WTC11 (cell line): Measurements from ENCODE around the gene EIF4G1. TPM values are rescaled to one million over a fixed set of nuclear protein-coding genes. Genes with fewer than 3 reads are reported as not detected.

Experiments
- ATAC-seq: fragments of 200-7000 bp; cut with Tn5 transposase; 2 replicates; pipeline ENCODE4 v1.10.0; 2021; ENCODE audit warnings: mild to moderate bottlenecking, moderate library complexity
- CTCF ChIA-PET: fragments of 300-600 bp; sonication (Branson Sonifier 250); formaldehyde crosslinking; loops from one replicate; lab custom pipeline; 2021; ENCODE audit warnings: antibody characterized with exemption; lab: Charles Lee
- POLR2A ChIA-PET: fragments of 350-600 bp; sonication (Branson Sonifier 250); formaldehyde crosslinking; loops from one replicate; lab custom pipeline; 2021; ENCODE audit warnings: antibody characterized with exemption; lab: Charles Lee
- DNase-seq: peaks from one replicate; pipeline ENCODE4 v3.0.0; 2021; ENCODE audit warnings: low spot score
- H3K27ac Mint-ChIP-seq: 2 replicates; pipeline ENCODE4 v1.8.0; 2021; ENCODE audit warnings: mixed read lengths
- H3K27me3 Mint-ChIP-seq: 2 replicates; pipeline ENCODE4 v1.8.0; 2021; ENCODE audit warnings: low read depth, mild to moderate bottlenecking, moderate library complexity, mixed read lengths
- H3K36me3 Mint-ChIP-seq: 2 replicates; pipeline ENCODE4 v1.8.0; 2021; ENCODE audit warnings: mixed read lengths
- H3K4me1 Mint-ChIP-seq: 2 replicates; pipeline ENCODE4 v1.8.0; 2022; ENCODE audit warnings: mixed read lengths
- H3K4me3 Mint-ChIP-seq: 2 replicates; pipeline ENCODE4 v1.8.0; 2021; ENCODE audit warnings: mild to moderate bottlenecking, moderate library complexity, mixed read lengths
- H3K9me3 Mint-ChIP-seq: 2 replicates; pipeline ENCODE4 v1.8.0; 2021; ENCODE audit warnings: mixed read lengths
- AR ChIP-seq: fragments of 250-450 bp; sonication (Bioruptor Pico); IDR thresholded peaks from 2 replicates; pipeline ENCODE4 v1.9.0; 2021; ENCODE audit warnings: mild to moderate bottlenecking
- ATF1 ChIP-seq: sonication (generic); formaldehyde crosslinking; IDR thresholded peaks from 2 replicates; pipeline ENCODE4 v1.8.1; 2023; ENCODE audit warnings: mild to moderate bottlenecking, moderate library complexity, missing genetic modification reagents
- ATF2 ChIP-seq: sonication (generic); formaldehyde crosslinking; IDR thresholded peaks from 2 replicates; pipeline ENCODE4 v1.8.1; 2022; ENCODE audit warnings: low read depth, missing genetic modification reagents, borderline replicate concordance
- CDX4 ChIP-seq: fragments of 250-450 bp; sonication (Bioruptor Pico); IDR thresholded peaks from 2 replicates; pipeline ENCODE4 v1.9.0; 2021; ENCODE audit warnings: moderate library complexity, mild to moderate bottlenecking, inconsistent platforms, borderline replicate concordance
- GRHL2 ChIP-seq: fragments of 250-450 bp; sonication (Bioruptor Pico); IDR thresholded peaks from 2 replicates; pipeline ENCODE4 v1.8.0; 2022; ENCODE audit warnings: mild to moderate bottlenecking, moderate library complexity; ENCODE audit not compliant: insufficient replicate concordance, severe bottlenecking
- GTF2I ChIP-seq: fragments of 250-450 bp; sonication (Bioruptor Pico); conservative IDR thresholded peaks from 2 replicates; pipeline ENCODE4 v1.4.0; 2021; ENCODE audit warnings: mild to moderate bottlenecking
- NR1H2 ChIP-seq: sonication (generic); formaldehyde crosslinking; IDR thresholded peaks from 2 replicates; pipeline ENCODE4 v1.9.0; 2021; ENCODE audit warnings: mild to moderate bottlenecking, moderate library complexity, missing genetic modification reagents
- OVOL2 ChIP-seq: fragments of 250-450 bp; sonication (Bioruptor Pico); IDR thresholded peaks from 2 replicates; pipeline ENCODE4 v1.9.0; 2021; ENCODE audit warnings: mild to moderate bottlenecking, borderline replicate concordance
- PREB ChIP-seq: sonication (generic); formaldehyde crosslinking; IDR thresholded peaks from 2 replicates; pipeline ENCODE4 v1.8.1; 2022; ENCODE audit warnings: mild to moderate bottlenecking, missing genetic modification reagents, moderate library complexity, borderline replicate concordance
- PRRX2 ChIP-seq: fragments of 250-450 bp; sonication (Bioruptor Pico); IDR thresholded peaks from 2 replicates; pipeline ENCODE4 v1.8.0; 2021; ENCODE audit warnings: mild to moderate bottlenecking
- RELA ChIP-seq: sonication (generic); formaldehyde crosslinking; IDR thresholded peaks from 2 replicates; pipeline ENCODE4 v1.8.1; 2022; ENCODE audit warnings: missing genetic modification reagents, mild to moderate bottlenecking, borderline replicate concordance
- RORB ChIP-seq: fragments of 250-450 bp; sonication (Bioruptor Pico); IDR thresholded peaks from 2 replicates; pipeline ENCODE4 v1.9.0; 2021; ENCODE audit warnings: mild to moderate bottlenecking
- SMAD3 ChIP-seq: sonication (generic); formaldehyde crosslinking; IDR thresholded peaks from 2 replicates; pipeline ENCODE4 v1.8.0; 2022; ENCODE audit warnings: missing genetic modification reagents, mild to moderate bottlenecking, borderline replicate concordance
- USF2 ChIP-seq: sonication (generic); formaldehyde crosslinking; IDR thresholded peaks from 2 replicates; pipeline ENCODE4 v1.8.1; 2023; ENCODE audit warnings: mild to moderate bottlenecking, missing genetic modification reagents, moderate library complexity
- ZNF138 ChIP-seq: sonication (generic); formaldehyde crosslinking; conservative IDR thresholded peaks from 2 replicates; pipeline ENCODE4 v1.8.1; 2022; ENCODE audit warnings: mild to moderate bottlenecking, moderate library complexity, missing genetic modification reagents
- ZNF425 ChIP-seq: fragments of 250-450 bp; sonication (Bioruptor Pico); conservative IDR thresholded peaks from 2 replicates; pipeline ENCODE4 v1.9.0; 2021; ENCODE audit warnings: mild to moderate bottlenecking
- total RNA-seq: library from RNA; stranded (reverse); gene quantifications from 3 replicates; pipeline ENCODE4 v1.2.3, GENCODE V29; 2021

The EIF4G1 gene
- total RNA-seq, 1 experiment from 2014 or later: 557 TPM

- no peak for TF ChIP-seq GRHL2 (CRISPR knock-in tag)
- TF ChIP-seq, all 79 proteins: peak for 0
Observed at GRCh38 chr3:184272269-184272668, 42.1 kb upstream of the EIF4G1 start (continued).

- no peak; the same call in 1 of the 2 replicates for ATAC-seq
- POLR2A ChIA-PET: no interaction called here
Observed at GRCh38 chr3:184275381-184275701, 39.1 kb upstream of the EIF4G1 start.

GRCh38 chr3:184275961-184276910 is 38.2 kb upstream of the EIF4G1 start, which contains the start of gene ECE2:
TSS of gene ECE2 (plus strand) at chr3:184276022. CDS start at chr3:184276154, 132 bp downstream.
- Mint-ChIP-seq H3K27me3 (peaks cover 57% of the 10 kb centered on the region), H3K9me3 (no peaks in the 10 kb centered on the region), H3K4me3 (peak within 1 kb of the TSS; percentile 74), H3K27ac (no peak within 1 kb of the TSS), H3K36me3 (no peaks in the 10 kb centered on the region), H3K4me1 (peaks cover 5% of the 10 kb centered on the region)
- CTCF ChIA-PET: interaction anchor here (0.8 to 1.0 kb wide), 2 partner anchors 9 to 16 kb away, joined by 3 read pairs; no protein-coding TSS in a partner anchor
- ATAC-seq (peak; percentile 76), DNase-seq (no peak)
- POLR2A ChIA-PET: no interaction called here
- TF ChIP-seq PREB (CRISPR knock-in tag) (no peak), PRRX2 (no peak), SMAD3 (CRISPR knock-in tag) (no peak), USF2 (CRISPR knock-in tag) (no peak), ZNF138 (CRISPR knock-in tag) (no peak), AR (CRISPR knock-in tag) (no peak), NR1H2 (CRISPR knock-in tag) (no peak), RELA (CRISPR knock-in tag) (no peak)

More at GRCh38 chr3:184275381-184275701, 39.1 kb upstream of the EIF4G1 start:
- no peaks in the 10 kb centered on the region for H3K36me3 Mint-ChIP-seq
- H3K4me1 Mint-ChIP-seq: peaks cover 5% of the 10 kb centered on the region
- TF ChIP-seq OVOL2 (CRISPR knock-in tag): no peak
- no peak for TF ChIP-seq ATF1 (CRISPR knock-in tag)
- TF ChIP-seq GTF2I (CRISPR knock-in tag): no peak
- no peak for TF ChIP-seq RORB (CRISPR knock-in tag)
- TF ChIP-seq ZNF425 (CRISPR knock-in tag): no peak
- no peak for TF ChIP-seq ATF2 (CRISPR knock-in tag)
- no peak for TF ChIP-seq CDX4
- H3K4me3 Mint-ChIP-seq: peak overlapping the region; percentile 74
- no peak overlapping the region for H3K27ac Mint-ChIP-seq
- H3K9me3 Mint-ChIP-seq: no peaks in the 10 kb centered on the region
- no peak for DNase-seq
- CTCF ChIA-PET: interaction anchor here (0.8 to 1.0 kb wide), 2 partner anchors 10 to 15 kb away, joined by 3 read pairs; no protein-coding TSS in a partner anchor
- H3K27me3 Mint-ChIP-seq: peaks cover 57% of the 10 kb centered on the region
